Neural cell (in vitro differentiated cells): ENCODE measurements around the gene STK31.
"Not testable (repeated sequence)": the region's sequence is repeated elsewhere in the genome, so short reads cannot be mapped to it uniquely, and the experiment has no call there.

ENCODE experiments used
- CTCF ChIP-seq: fragments of 450-650 bp; IDR thresholded peaks from 2 replicates; pipeline ENCODE4 v1.5.1; 2014; ENCODE audit warnings: antibody characterized with exemption, mild to moderate bottlenecking, moderate library complexity; ENCODE audit not compliant: poor library complexity, severe bottlenecking
- TF ChIP-seq, protein P1 (sequence below): IDR thresholded peaks from 2 replicates; pipeline ENCODE4 v1.6.1; 2012; ENCODE audit warnings: borderline replicate concordance

GRCh38 chr7:23828125-23828524 is 118.1 kb downstream of the STK31 start:
- TF ChIP-seq, protein P1, sequence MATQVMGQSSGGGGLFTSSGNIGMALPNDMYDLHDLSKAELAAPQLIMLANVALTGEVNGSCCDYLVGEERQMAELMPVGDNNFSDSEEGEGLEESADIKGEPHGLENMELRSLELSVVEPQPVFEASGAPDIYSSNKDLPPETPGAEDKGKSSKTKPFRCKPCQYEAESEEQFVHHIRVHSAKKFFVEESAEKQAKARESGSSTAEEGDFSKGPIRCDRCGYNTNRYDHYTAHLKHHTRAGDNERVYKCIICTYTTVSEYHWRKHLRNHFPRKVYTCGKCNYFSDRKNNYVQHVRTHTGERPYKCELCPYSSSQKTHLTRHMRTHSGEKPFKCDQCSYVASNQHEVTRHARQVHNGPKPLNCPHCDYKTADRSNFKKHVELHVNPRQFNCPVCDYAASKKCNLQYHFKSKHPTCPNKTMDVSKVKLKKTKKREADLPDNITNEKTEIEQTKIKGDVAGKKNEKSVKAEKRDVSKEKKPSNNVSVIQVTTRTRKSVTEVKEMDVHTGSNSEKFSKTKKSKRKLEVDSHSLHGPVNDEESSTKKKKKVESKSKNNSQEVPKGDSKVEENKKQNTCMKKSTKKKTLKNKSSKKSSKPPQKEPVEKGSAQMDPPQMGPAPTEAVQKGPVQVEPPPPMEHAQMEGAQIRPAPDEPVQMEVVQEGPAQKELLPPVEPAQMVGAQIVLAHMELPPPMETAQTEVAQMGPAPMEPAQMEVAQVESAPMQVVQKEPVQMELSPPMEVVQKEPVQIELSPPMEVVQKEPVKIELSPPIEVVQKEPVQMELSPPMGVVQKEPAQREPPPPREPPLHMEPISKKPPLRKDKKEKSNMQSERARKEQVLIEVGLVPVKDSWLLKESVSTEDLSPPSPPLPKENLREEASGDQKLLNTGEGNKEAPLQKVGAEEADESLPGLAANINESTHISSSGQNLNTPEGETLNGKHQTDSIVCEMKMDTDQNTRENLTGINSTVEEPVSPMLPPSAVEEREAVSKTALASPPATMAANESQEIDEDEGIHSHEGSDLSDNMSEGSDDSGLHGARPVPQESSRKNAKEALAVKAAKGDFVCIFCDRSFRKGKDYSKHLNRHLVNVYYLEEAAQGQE, result not testable (repeated sequence)
- not testable (repeated sequence) for TF ChIP-seq CTCF
